Cardiac fibroblast (primary cell): ENCODE measurements around the gene AUH.

ENCODE experiments used
- DNase-seq, 2 donors: peaks; one replicate each; pipeline versions ENCODE4 v3.0.0 to v3.0.0-alpha.2; 2010; ENCODE audit warnings: low read depth in 2 of 2
- H3K4me3 ChIP-seq, 2 donors: replicated peaks in 1 of 2; 1 replicate in 1 of 2; 2 replicates in 1 of 2; pipeline ENCODE4 v1.5.1; 2011; ENCODE audit warnings: low read depth in 2 of 2, low read length in 2 of 2, mild to moderate bottlenecking in 2 of 2, moderate library complexity in 1 of 2
- TF ChIP-seq, protein P1 (sequence below): IDR thresholded peaks from one replicate; pipeline ENCODE4 v1.5.1; 2011; ENCODE audit warnings: low read depth, mild to moderate bottlenecking, low read length, inconsistent platforms

Gene AUH

DNA sequence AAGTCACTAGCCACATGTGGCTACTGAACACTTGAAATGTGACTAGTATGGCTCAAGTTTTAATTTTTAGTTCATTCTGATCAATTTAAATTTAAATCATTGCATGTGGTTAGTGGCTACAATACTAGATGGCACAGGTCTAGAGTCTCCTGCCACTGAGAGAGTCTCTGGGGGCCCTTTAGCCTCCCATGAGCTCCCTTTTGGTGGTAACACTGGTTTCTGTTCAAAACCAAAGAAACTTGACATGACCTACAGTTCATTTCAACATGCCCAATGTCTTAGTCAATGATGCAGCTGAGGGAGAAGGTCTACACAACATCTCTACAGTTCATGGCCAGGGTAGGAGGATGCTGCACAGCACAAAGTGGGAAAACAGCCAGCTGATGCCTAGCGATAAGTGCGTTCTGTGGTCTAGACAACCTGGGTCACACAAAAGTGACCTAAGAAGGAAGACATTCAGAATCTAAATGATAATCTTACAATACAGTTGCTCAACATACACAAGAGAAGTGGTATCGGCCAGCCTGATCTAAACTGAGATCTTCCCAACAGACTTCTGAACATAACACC is 121.0 kb downstream of the AUH start:
- no peak for DNase-seq
- TF ChIP-seq, protein P1, sequence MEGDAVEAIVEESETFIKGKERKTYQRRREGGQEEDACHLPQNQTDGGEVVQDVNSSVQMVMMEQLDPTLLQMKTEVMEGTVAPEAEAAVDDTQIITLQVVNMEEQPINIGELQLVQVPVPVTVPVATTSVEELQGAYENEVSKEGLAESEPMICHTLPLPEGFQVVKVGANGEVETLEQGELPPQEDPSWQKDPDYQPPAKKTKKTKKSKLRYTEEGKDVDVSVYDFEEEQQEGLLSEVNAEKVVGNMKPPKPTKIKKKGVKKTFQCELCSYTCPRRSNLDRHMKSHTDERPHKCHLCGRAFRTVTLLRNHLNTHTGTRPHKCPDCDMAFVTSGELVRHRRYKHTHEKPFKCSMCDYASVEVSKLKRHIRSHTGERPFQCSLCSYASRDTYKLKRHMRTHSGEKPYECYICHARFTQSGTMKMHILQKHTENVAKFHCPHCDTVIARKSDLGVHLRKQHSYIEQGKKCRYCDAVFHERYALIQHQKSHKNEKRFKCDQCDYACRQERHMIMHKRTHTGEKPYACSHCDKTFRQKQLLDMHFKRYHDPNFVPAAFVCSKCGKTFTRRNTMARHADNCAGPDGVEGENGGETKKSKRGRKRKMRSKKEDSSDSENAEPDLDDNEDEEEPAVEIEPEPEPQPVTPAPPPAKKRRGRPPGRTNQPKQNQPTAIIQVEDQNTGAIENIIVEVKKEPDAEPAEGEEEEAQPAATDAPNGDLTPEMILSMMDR, result no peak
- no peak overlapping the region for H3K4me3 ChIP-seq

DNA sequence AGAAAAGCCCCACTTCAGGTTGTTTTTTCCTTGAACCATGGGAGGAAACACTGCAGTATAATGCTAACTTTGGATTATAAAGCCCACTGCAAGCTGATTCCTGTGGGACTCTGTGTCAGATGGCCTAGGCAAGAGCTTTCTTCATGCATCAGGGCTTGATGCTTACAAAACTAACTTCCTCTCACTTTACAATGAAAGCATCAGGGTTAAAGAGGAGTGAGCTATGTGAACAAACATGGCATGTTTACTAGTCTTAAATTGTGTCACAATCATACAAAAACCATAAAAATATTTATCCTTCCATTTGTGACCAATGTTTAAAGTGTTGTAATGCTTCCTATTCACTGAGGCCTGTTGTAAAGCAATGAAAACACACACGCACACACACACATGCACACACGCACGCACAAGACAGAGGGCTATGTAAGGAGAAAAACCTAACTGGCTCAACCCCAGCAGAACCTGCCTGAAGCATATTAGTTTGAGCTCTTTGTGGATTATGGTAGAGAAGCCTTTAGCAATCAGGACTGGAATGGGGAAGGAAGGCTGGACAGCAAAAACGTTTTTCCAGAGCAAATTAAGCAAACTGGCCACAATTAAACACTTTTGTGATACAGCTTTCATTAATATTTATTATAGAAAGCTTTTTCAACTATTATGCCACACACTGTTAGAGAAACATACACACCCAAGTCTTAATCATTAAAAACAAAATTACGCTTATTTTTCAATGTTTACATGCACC is 122.2 kb downstream of the AUH start:
- peak in 1 of 2 donors; percentile 4 for DNase-seq
- no peak overlapping the region for H3K4me3 ChIP-seq
- TF ChIP-seq, protein P1, result no peak

DNA sequence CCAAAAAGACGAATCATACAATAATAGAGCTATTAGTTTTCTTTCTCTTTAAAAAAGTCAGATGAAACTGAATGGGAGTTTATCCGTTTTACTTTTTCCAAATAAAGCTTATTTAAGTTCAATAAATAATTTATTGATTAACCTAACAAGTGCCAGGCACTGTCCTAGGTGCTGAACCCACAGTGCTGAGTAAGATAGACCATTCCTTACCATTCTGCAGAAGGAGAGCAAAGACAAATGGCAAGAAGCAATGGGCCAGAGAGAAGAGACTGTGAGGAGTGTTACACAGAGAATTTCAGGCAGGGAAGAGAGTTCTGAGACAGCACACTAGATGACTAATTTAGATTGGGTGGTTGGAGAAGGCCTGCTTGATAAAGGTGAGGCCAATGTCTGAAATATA is 127.2 kb downstream of the AUH start:
- H3K4me3 ChIP-seq, result no peak overlapping the region
- peak in 1 of 2 donors; percentile 7 for DNase-seq
- TF ChIP-seq, protein P1, result no peak

DNA sequence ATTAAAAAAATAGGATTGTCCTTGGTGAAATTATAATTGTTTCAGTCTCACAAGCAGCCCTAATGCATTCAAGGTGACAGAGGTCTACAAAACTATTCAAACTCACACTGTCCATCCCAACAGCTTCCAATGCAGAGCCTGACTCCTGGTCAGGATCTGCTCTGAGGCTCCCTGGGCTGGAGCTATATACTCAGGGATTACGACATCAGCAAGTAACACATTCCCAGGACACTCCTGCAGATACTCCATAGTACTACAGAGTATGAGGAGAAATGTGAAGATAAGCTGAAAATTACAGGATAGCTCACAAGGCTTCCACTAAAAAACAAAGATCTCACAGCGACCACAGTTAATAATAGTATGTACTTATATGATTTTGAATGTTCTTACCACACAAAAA is 130.1 kb downstream of the AUH start:
- DNase-seq, result no peak
- H3K4me3 ChIP-seq, result no peak overlapping the region
- TF ChIP-seq, protein P1, result no peak

DNA sequence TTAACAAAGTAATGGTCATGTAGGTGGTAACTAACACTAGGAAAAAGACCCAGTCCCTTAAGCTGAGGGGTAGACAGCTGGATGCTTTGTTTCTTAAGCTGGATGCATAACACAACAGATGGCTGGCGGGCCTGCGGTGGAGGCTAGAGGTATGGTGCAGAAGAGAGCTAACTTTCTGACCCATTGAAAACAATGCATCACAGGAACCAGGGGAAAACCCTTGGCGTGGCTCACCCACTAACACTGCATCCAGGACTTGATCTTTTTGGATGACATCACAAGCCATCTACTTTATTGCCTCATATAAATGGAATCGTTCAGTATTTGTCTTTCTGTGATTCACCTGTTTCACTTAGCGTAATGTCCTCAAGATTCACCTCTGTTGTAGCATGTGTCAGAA is 138.7 kb downstream of the AUH start:
- H3K4me3 ChIP-seq, result no peak overlapping the region
- no peak for DNase-seq
- TF ChIP-seq, protein P1, result no peak

DNA sequence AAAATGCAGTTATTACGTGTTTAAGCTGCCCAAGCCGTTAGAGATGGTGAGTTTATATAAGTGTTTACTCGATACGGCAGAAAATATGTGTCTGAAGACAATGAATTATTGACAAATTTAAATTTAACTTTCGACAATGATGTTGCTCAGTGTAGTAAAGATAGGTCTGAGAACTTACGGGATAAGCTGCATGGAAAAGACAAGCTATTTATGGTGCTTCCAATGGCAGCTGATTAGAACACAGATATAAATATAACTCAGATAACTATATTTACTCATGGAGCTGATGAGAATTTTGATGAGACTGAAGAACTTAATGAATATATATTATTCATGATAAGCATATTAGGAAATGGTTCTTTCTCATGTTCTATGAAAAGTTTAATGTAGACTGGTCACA is 139.3 kb downstream of the AUH start:
- no peak overlapping the region for H3K4me3 ChIP-seq
- TF ChIP-seq, protein P1, result no peak
- DNase-seq, result no peak
